GM18907 (cell line): ENCODE results near the gene TTLL13.

Experiments
- ATAC-seq: cut with Tn5 transposase; IDR thresholded peaks from one replicate; pipeline ENCODE4 v1.9.1; 2021; ENCODE audit warnings: mild to moderate bottlenecking, moderate library complexity; ENCODE audit not compliant: unreplicated experiment

Gene TTLL13

DNA sequence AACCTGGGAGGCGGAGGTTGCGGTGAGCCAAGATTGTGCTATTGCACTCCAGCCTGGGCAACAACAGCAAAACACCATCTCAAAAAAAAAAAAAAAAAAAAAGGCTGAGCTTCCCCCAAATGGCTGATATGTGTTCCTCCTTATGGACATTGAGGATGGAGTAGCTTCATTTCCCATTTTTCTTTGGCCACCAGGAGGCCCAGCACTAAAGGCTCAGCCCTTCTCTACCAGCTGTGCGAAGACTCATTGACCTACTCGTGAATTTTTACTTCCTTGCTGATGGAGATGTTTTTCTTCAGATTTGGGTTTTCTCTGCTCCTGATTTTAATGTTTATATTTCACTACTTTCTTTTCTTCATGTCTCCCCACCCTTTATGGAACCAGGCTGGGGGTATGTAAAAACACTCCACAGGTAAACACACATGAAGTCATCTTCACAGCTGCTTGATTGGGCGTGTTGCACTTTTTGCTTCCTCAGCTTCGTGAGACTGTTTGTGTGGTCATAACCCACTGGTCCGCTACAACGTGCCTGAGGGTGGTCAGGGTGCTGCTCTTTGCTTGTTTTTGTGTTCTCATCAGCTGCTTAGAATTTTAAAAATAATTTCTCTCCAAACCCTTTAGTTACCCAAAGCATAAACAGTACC, 34.7 kb upstream of the TTLL13 start:
- no peak for ATAC-seq

DNA sequence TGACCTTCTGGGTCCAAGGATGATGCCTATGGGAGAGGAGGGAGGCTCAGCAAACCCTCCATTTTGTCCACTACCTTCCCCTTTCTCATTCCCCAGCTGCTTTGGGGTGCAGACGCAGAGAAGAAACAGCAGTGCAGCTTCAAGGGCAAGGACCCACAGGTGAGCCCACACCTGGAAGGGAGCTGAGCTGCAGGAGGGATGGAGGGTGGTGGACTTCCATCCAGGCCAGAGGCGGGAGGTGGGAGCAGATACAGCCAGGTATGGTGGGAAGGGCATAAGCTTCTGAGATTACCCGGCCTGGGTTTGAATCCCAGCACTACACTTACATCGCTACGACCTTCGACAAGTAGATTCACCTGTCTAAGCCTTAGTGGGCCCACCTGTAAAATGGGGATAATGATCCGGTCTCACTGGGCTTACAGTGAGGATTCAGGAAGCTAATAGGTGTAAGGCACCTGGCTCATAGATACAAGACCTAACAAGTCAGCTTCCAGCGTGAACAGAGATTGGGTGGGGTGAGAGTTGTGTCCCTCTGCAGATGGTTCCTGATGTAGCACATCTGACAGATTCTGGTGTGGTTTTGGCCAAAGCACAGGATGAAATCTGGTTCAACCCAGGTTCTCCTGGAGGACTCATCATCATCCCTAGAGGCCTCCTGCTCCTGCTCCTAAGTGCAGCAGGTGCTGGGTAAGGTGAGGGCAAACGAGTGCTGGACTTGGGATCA, 31.5 kb upstream of the TTLL13 start:
- ATAC-seq, result no peak

DNA sequence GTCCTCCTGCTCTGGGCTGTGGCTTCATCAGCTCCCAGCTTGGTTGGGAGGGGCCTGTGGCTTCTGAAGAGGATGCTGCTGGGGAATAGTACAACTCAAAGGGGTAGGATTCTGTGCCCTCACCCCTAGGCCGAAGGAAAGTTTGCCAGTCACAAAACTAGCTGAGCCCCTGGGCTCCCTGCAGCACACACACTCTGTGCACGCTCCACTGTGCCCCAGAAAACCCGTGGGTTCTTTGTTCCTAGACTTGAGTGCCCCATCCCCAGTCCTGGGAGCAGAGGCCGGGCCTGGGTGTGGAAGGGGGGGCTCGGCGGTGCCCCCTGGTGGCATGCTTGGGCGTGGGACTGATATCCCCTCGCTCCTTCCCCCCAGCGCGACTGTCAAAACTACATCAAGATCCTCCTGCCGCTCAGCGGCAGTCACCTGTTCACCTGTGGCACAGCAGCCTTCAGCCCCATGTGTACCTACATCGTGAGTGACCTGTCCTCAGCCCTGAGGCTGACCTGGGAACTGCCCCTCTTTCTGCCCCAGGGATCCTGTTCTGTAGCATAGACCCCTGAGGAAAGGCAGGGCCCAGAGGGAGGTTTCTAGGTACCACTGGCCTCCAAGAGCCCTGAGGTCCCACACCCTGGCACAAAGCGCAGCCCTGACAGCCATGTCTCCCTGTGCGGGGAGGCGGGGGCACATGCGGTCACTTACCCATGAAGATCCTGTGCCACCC, 29.8 kb upstream of the TTLL13 start:
- ATAC-seq, result no peak

DNA sequence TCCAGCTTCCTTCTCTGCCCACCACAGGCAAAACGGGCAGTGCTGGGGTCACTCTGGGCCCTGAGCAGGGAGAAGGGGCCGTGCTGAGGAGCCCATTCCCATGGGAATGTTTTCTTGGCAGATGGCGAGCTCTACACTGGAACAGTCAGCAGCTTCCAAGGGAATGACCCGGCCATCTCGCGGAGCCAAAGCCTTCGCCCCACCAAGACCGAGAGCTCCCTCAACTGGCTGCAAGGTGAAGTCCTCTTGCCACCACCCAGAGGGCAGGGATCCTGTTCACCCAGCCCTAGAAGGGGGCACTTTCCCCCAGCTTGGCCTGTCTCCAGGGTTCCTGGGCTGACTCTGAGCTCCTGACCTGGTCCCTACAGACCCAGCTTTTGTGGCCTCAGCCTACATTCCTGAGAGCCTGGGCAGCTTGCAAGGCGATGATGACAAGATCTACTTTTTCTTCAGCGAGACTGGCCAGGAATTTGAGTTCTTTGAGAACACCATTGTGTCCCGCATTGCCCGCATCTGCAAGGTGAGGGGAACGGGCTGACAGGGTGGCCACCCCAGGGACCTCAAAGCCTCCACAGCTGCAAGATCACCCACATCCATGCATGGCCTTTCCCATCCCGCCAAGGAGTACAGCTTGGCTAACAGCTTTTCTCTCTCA, 28.0 kb upstream of the TTLL13 start:
- ATAC-seq, result no peak

DNA sequence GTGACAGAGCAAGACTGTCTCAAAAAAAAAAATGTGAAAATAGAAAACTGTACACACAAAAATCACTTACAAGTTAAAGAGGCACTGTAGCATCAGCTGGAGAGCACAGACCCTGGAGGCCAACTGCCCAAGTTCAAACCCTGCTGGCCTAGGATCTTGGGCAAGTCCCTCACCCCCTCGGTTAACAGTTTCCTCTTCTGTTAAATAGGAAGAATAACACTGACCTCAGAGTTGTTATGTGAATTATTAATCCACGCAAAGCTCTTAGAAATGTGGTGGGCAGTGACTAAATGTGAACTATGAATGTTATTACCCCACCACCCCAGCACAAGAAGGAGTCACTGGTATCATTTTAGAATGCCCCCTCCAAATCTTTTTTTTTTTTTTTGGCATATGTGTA, 26.8 kb upstream of the TTLL13 start:
- ATAC-seq, result no peak

DNA sequence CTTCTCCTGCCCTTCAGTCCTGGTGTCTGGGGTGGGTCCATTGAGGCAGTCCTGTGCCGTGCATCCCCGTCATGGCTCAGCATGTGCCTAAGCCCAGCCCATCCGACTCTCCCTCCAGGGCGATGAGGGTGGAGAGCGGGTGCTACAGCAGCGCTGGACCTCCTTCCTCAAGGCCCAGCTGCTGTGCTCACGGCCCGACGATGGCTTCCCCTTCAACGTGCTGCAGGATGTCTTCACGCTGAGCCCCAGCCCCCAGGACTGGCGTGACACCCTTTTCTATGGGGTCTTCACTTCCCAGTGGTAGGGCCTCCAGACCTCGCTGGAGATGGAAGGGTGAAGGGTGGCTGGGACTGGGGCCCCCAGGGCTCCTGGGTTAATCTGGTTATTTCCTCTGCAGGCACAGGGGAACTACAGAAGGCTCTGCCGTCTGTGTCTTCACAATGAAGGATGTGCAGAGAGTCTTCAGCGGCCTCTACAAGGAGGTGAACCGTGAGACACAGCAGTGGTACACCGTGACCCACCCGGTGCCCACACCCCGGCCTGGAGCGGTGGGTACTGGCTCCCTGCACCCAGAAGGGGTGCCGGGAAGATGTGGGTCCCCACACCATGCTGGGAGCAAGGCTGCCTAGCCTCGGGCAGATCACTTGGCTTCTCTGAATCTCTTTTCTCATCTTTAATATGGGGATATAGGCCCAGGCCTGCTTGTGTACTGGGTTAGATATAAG, 25.8 kb upstream of the TTLL13 start:
- ATAC-seq, result no peak

DNA sequence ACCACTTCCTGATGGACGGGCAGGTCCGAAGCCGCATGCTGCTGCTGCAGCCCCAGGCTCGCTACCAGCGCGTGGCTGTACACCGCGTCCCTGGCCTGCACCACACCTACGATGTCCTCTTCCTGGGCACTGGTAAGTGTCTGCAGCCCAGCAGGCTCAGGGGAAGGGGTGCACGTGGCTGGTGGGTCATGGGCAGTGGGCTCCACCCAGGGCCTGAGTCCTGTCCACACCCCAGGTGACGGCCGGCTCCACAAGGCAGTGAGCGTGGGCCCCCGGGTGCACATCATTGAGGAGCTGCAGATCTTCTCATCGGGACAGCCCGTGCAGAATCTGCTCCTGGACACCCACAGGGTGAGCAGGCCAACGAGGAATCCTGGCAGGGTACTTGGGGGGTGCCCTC, 24.3 kb upstream of the TTLL13 start:
- no peak for ATAC-seq

DNA sequence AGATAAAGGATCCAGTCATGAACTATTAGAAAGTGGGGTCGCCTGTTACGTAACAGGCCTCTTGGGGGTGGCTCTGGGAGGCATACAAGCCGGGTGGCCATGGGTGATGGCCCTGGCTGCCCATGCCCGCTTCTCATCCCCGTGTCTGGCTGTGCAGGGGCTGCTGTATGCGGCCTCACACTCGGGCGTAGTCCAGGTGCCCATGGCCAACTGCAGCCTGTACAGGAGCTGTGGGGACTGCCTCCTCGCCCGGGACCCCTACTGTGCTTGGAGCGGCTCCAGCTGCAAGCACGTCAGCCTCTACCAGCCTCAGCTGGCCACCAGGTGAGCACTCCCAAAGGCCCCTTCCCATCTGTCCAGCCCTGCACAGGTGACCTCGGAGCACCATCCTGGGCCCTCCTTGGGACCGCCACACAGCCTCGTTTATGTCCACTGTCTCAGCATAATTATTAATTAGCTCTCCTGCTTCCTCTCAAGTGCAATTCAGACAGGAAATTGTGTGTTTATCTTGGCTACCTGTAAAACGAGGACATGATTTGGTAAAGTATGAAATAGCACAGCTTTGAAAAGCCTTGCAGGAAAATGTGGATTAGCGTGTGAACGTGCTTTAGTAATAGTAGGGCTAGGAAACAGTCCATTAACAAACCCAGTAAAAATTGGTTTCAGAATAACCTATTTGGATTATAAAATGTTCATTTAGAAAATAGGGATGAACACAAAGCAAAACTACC, 23.7 kb upstream of the TTLL13 start:
- no peak for ATAC-seq

DNA sequence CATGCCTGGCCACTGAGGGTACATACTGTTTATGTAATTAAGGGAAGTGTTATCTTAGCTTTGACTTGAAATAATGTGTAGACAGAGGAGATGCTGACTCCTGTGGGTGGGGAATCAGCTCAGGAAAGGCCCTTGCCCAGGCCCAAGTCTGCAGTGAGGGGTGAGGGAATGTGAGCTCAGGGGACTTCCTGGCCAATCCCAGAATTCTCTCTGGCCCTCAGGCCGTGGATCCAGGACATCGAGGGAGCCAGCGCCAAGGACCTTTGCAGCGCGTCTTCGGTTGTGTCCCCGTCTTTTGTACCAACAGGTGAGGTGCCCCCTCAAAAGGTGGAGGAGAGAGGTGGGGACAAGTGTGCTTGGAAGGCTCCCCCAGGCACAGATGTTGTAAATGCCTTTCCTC, 22.0 kb upstream of the TTLL13 start:
- ATAC-seq, result no peak

DNA sequence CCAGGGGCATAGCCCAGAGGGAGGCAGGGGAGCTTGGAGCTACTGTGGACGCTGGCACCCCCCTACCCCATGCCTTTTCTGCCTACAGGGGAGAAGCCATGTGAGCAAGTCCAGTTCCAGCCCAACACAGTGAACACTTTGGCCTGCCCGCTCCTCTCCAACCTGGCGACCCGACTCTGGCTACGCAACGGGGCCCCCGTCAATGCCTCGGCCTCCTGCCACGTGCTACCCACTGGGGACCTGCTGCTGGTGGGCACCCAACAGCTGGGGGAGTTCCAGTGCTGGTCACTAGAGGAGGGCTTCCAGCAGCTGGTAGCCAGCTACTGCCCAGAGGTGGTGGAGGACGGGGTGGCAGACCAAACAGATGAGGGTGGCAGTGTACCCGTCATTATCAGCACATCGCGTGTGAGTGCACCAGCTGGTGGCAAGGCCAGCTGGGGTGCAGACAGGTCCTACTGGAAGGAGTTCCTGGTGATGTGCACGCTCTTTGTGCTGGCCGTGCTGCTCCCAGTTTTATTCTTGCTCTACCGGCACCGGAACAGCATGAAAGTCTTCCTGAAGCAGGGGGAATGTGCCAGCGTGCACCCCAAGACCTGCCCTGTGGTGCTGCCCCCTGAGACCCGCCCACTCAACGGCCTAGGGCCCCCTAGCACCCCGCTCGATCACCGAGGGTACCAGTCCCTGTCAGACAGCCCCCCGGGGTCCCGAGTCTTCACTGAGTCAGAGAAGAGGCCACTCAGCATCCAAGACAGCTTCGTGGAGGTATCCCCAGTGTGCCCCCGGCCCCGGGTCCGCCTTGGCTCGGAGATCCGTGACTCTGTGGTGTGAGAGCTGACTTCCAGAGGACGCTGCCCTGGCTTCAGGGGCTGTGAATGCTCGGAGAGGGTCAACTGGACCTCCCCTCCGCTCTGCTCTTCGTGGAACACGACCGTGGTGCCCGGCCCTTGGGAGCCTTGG, 21.3 kb upstream of the TTLL13 start:
- no peak for ATAC-seq

DNA sequence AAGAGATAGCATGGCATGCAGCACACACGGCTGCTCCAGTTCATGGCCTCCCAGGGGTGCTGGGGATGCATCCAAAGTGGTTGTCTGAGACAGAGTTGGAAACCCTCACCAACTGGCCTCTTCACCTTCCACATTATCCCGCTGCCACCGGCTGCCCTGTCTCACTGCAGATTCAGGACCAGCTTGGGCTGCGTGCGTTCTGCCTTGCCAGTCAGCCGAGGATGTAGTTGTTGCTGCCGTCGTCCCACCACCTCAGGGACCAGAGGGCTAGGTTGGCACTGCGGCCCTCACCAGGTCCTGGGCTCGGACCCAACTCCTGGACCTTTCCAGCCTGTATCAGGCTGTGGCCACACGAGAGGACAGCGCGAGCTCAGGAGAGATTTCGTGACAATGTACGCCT, 20.4 kb upstream of the TTLL13 start:
- ATAC-seq, result no peak

DNA sequence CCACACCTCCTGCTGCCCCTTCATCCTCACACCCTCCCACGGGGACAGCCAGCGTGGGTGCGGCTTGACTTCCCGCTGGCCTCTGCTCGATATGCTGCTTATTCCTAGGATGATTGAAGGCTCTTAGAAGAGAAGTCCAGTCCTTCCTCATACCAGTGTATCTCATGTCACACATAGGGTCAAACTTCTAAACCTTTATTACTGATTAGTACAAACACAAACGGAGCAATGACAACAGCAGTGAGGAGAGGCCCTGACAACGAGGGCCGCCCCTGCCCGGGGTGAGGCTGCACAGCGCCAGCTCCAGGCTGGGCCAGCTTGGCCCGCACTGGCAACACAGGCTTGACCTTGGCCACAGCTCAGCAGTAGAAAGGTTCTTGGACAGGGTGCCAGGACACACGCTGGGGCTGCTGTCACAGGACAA, 19.3 kb upstream of the TTLL13 start:
- no peak for ATAC-seq

DNA sequence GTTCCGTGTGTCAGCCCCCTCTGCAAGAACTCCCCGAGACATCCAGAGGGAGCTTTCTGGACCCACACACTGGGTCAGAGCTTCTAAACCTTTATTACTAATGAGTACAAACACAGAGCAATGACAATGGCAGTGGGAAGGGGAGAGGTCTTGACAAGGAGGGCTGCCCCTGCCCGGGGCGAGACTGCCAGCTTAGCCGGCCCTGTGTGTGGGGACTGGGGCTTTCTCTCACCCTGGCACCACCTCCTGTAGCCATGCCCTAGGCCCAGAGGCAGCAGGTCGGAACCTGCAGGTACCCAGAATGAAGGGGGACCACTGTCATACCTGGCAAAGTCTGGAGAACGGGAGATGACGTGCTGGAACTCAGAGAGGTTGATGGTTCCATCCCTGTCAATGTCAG, 18.7 kb upstream of the TTLL13 start:
- ATAC-seq, result no peak

DNA sequence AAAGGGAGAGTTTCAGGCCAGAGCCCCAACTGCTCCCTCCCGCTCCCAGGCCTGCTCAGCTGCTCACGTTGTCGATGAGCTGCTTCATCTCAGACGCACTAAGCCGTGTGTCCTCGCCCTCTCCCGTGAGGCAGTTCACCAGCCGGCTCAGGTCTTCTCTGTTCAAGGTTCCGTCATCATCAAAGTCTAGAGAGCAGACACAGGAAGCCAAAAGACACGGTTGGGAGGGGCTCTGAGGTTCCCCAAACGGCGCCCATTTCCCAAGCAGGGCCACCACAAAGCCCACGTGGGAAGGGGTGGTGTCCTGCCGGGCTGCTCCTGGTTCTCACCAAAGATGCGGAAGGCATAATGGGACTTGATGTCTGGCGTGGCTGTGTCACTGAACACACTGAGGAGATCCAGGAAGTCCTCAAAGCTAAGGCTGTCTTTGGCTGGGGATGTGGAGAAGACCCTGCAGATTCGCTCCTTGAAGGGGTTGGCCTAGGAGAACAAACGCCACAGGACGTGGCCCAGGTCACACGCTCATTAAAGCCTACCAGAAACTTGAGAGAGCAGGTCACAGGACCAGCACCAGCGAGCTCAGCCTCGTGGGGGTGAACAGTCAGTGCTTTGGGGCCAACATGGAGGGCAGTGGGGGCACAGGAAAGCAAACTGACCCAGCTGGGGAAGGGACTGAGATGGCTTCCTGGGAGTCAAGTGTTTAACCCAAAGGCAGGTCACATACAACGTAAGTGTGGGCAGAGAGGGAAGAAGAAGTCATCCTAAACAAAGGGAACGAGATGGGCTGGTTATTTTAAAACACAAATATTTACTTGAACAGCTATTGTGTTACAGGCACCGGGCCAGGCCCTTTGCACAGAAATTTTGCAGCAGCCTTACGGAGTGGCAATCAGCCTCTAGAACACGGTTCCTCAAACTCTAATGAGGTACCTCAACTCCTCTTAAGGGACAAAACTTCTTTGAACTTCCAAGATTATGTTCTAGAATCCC, 18.0 kb upstream of the TTLL13 start:
- ATAC-seq, result no peak

DNA sequence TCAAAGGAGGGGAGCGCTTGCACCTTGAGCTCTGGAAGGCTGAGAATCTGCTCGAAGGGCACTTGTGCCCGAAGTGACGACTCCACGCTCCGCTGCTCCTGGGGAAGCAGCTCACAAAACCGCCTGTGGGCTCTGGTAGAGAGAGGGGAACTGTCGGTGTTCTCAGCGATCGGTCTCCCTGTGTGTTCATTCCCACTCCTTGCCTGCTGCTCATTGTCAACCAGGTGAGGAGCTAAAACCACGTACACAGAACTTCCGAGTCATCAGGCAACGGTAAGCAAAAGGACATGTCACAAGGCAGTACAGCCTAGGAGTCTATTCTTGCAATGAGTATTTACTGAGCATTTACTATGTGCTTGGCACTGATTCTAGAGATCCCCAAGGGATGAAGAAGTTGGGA, 17.2 kb upstream of the TTLL13 start:
- ATAC-seq, result no peak

DNA sequence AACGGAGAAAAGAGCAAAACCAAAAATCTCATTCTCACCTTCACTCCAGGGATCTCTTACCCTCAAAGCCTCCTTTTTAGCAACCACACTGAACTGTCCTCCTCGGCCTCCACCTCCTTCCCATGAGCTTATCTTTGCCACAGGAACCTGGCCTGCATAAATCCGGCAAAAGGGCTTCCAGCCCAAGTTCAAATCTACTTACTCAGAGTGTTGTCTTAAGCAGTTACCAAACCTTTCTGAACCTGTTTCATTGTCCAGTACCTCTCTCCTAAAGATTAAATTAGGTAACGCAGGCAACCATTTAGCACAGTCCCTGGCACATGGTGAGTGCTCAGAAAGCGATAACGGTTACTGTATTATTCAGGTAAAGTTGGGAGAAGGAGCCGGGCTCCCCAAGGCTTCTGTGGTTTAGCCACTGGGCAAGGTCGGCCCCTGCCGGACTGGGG, 16.4 kb upstream of the TTLL13 start:
- ATAC-seq, result no peak

DNA sequence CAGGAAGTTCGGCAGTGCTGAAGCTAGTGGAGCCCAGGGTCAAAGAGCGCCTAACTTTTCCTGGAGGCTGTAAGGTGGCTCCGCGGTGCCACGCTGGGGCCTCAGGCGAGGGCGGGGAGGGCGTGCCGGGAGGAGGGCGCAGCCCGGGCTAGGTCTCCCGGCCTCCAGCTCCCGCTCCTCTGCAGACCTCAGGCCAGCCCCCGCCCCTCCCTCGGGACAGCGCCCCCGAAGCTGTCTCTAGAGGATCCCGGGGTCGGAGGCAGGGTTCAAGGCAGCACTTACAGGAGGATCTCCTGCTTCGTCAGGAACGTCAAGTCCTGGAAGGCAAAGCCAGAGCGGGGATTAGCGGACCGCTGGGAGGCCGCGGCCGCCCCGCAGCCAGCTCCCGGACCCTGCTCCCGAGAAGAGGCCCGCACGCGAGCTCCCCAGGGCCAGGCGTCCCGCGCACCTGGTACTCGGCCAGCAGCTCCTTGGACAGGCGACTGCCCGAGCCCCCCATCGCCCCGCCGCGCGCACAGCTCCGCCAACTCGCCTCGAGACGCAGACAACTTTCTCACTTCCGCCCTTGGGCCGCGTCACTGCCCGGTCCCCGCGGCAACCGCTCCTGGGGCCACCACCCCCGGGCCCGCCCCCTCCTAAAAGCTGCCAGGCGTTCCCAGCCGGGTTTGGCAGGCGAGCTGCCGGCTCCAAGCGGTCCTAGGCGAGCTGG, 15.8 kb upstream of the TTLL13 start, which contains the start of gene CIB1:
TSS of gene CIB1 (minus strand) at position 555 of the 709 bp plus-strand sequence. CDS start at position 499, 56 bp downstream.
- ATAC-seq, result peak; percentile 88
